Epithelial cell of proximal tubule (primary cell): ENCODE results near the gene CENPU. TPM values are rescaled to one million over a fixed set of nuclear protein-coding genes. Genes with fewer than 3 reads are reported as not detected.

Source experiments
- DNase-seq: peaks from one replicate; pipeline ENCODE4 v3.0.0-alpha.2; 2011; ENCODE audit warnings: low read depth
- H3K4me3 ChIP-seq: 2 replicates; pipeline ENCODE4 v1.5.1; 2011; ENCODE audit warnings: low read depth, mild to moderate bottlenecking, low read length
- CTCF ChIP-seq: conservative IDR thresholded peaks from 2 replicates; pipeline ENCODE4 v1.5.1; 2012; ENCODE audit warnings: low read depth, mild to moderate bottlenecking, low read length
- total RNA-seq: library from RNA; depleted of rRNA; stranded (reverse); fragments of >200 nt; gene quantifications from 2 replicates; pipeline ENCODE4 v1.2.3, GENCODE V29; 2015

CENPU gene
- total RNA-seq, 1 donor from 2014 or later: 75.8 TPM

- TF ChIP-seq CTCF: no peak
- no peak for DNase-seq
- no peak overlapping the region for H3K4me3 ChIP-seq
Observed at GRCh38 chr4:184695178-184695896, 38.6 kb downstream of the CENPU start.

- TF ChIP-seq CTCF: no peak
- DNase-seq: no peak
- H3K4me3 ChIP-seq: no peak overlapping the region
Observed at GRCh38 chr4:184694412-184694956, 39.4 kb downstream of the CENPU start.

- no peak for DNase-seq
- H3K4me3 ChIP-seq: no peak overlapping the region
- no peak for TF ChIP-seq CTCF
Observed at GRCh38 chr4:184693056-184693455, 40.8 kb downstream of the CENPU start.

- DNase-seq: no peak
- TF ChIP-seq CTCF: no peak
- H3K4me3 ChIP-seq: no peak overlapping the region
Observed at GRCh38 chr4:184689681-184690080, 44.2 kb downstream of the CENPU start.

GRCh38 chr4:184688447-184688846 lies 45.4 kb downstream of the CENPU start:
- peak; percentile 52 for DNase-seq
- no peak for TF ChIP-seq CTCF
- no peak overlapping the region for H3K4me3 ChIP-seq

GRCh38 chr4:184688005-184688404 lies 45.9 kb downstream of the CENPU start:
- TF ChIP-seq CTCF: no peak
- H3K4me3 ChIP-seq: no peak overlapping the region
- DNase-seq: no peak

GRCh38 chr4:184684491-184685189 lies 49.3 kb downstream of the CENPU start:
- no peak for TF ChIP-seq CTCF
- DNase-seq: no peak
- no peak overlapping the region for H3K4me3 ChIP-seq
